Activated CD4-positive, alpha-beta memory T cell treated with anti-CD3 and anti-CD28 coated beads, Interleukin-2, amount 10 ng/mL, durations not matched to agents 7 days and 5 days (primary cell): ENCODE data around the gene CNTNAP2. TPM values are rescaled to one million over a fixed set of nuclear protein-coding genes. Genes with fewer than 3 reads are reported as not detected.

Experiments
- CTCF ChIA-PET: fragments of 350-600 bp; sonication (Branson Sonifier 250); formaldehyde crosslinking; loops from one replicate; lab custom pipeline; 2021; ENCODE audit warnings: antibody characterized with exemption, inconsistent platforms; lab: Charles Lee
- POLR2A ChIA-PET: fragments of 350-600 bp; sonication (Branson Sonifier 250); formaldehyde crosslinking; loops from one replicate; lab custom pipeline; 2021; ENCODE audit warnings: antibody characterized with exemption; lab: Charles Lee
- DNase-seq: peaks from one replicate; pipeline ENCODE4 v3.0.0-alpha.2; 2020
- H3K27ac Mint-ChIP-seq: one replicate; pipeline ENCODE4 v1.8.0; 2021; ENCODE audit warnings: mild to moderate bottlenecking, mixed read lengths
- H3K27me3 Mint-ChIP-seq: one replicate; pipeline ENCODE4 v1.8.0; 2021; ENCODE audit warnings: mixed read lengths
- H3K36me3 Mint-ChIP-seq: one replicate; pipeline ENCODE4 v1.8.0; 2021; ENCODE audit warnings: low read depth, mixed read lengths
- H3K4me1 Mint-ChIP-seq: one replicate; pipeline ENCODE4 v1.8.0; 2021; ENCODE audit warnings: mixed read lengths
- H3K4me3 Mint-ChIP-seq: one replicate; pipeline ENCODE4 v1.8.0; 2021; ENCODE audit warnings: mild to moderate bottlenecking, mixed read lengths
- H3K9me3 Mint-ChIP-seq: one replicate; pipeline ENCODE4 v1.8.0; 2021; ENCODE audit warnings: mixed read lengths
- total RNA-seq, 2 experiments: library from RNA; stranded (reverse); gene quantifications; one replicate each; pipeline ENCODE4 v1.2.3, GENCODE V29; 2021

Gene CNTNAP2
- total RNA-seq, 2 experiments from 2014 or later, result not detected

GRCh38 chr7:146991596-146991995 is 875.0 kb downstream of the CNTNAP2 start:
- H3K27ac Mint-ChIP-seq, result no peak overlapping the region
- H3K4me3 Mint-ChIP-seq, result no peak overlapping the region
- CTCF ChIA-PET, result no interaction called here
- no peaks in the 10 kb centered on the region for H3K36me3 Mint-ChIP-seq
- H3K4me1 Mint-ChIP-seq, result no peaks in the 10 kb centered on the region
- H3K27me3 Mint-ChIP-seq, result no peaks in the 10 kb centered on the region
- peaks cover 13% of the 10 kb centered on the region for H3K9me3 Mint-ChIP-seq
- POLR2A ChIA-PET, result no interaction called here
- DNase-seq, result no peak

- CTCF ChIA-PET, result no interaction called here
Observed at GRCh38 chr7:146993764-146994163, 877.2 kb downstream of the CNTNAP2 start.

GRCh38 chr7:147008530-147008929 is 891.9 kb downstream of the CNTNAP2 start:
- no peak for DNase-seq
- Mint-ChIP-seq H3K9me3 (peaks cover 2% of the 10 kb centered on the region), H3K4me1 (no peaks in the 10 kb centered on the region), H3K4me3 (no peak overlapping the region), H3K27ac (no peak overlapping the region), H3K27me3 (no peaks in the 10 kb centered on the region), H3K36me3 (no peaks in the 10 kb centered on the region)
- ChIA-PET POLR2A (no interaction called here), CTCF (interaction anchor here (0.7 kb wide), 1 partner anchor 164 kb away, joined by 3 read pairs; no protein-coding TSS in a partner anchor)

More at GRCh38 chr7:146993764-146994163, 877.2 kb downstream of the CNTNAP2 start:
- Mint-ChIP-seq H3K36me3 (no peaks in the 10 kb centered on the region), H3K4me1 (no peaks in the 10 kb centered on the region), H3K27ac (no peak overlapping the region), H3K27me3 (no peaks in the 10 kb centered on the region), H3K4me3 (no peak overlapping the region), H3K9me3 (peaks cover 13% of the 10 kb centered on the region)
- POLR2A ChIA-PET, result no interaction called here
- DNase-seq, result no peak

- no peaks in the 10 kb centered on the region for H3K36me3 Mint-ChIP-seq
- no peaks in the 10 kb centered on the region for H3K27me3 Mint-ChIP-seq
- CTCF ChIA-PET, result no interaction called here
- peaks cover 3% of the 10 kb centered on the region for H3K9me3 Mint-ChIP-seq
- POLR2A ChIA-PET, result no interaction called here
- no peak for DNase-seq
- no peaks in the 10 kb centered on the region for H3K4me1 Mint-ChIP-seq
- no peak overlapping the region for H3K27ac Mint-ChIP-seq
- H3K4me3 Mint-ChIP-seq, result no peak overlapping the region
Observed at GRCh38 chr7:147012666-147013065, 896.1 kb downstream of the CNTNAP2 start.

- H3K27me3 Mint-ChIP-seq, result no peaks in the 10 kb centered on the region
- H3K27ac Mint-ChIP-seq, result no peak overlapping the region
- H3K9me3 Mint-ChIP-seq, result peaks cover 3% of the 10 kb centered on the region
- no peak for DNase-seq
- ChIA-PET POLR2A (no interaction called here), CTCF (no interaction called here)
- H3K36me3 Mint-ChIP-seq, result no peaks in the 10 kb centered on the region
- no peaks in the 10 kb centered on the region for H3K4me1 Mint-ChIP-seq
- no peak overlapping the region for H3K4me3 Mint-ChIP-seq
Observed at GRCh38 chr7:147013825-147014224, 897.2 kb downstream of the CNTNAP2 start.

- DNase-seq, result no peak
- Mint-ChIP-seq H3K27me3 (no peaks in the 10 kb centered on the region), H3K4me1 (no peaks in the 10 kb centered on the region), H3K36me3 (no peaks in the 10 kb centered on the region), H3K27ac (no peak overlapping the region), H3K9me3 (peaks cover 3% of the 10 kb centered on the region), H3K4me3 (no peak overlapping the region)
- POLR2A ChIA-PET, result no interaction called here
- CTCF ChIA-PET, result no interaction called here
Observed at GRCh38 chr7:147014286-147014955, 897.8 kb downstream of the CNTNAP2 start.

GRCh38 chr7:147015999-147016398 is 899.4 kb downstream of the CNTNAP2 start:
- no peaks in the 10 kb centered on the region for H3K36me3 Mint-ChIP-seq
- ChIA-PET POLR2A (no interaction called here), CTCF (no interaction called here)
- no peak for DNase-seq
- H3K27me3 Mint-ChIP-seq, result no peaks in the 10 kb centered on the region
- peaks cover 3% of the 10 kb centered on the region for H3K9me3 Mint-ChIP-seq
- no peak overlapping the region for H3K4me3 Mint-ChIP-seq
- no peaks in the 10 kb centered on the region for H3K4me1 Mint-ChIP-seq
- H3K27ac Mint-ChIP-seq, result no peak overlapping the region

GRCh38 chr7:147022056-147022455 is 905.5 kb downstream of the CNTNAP2 start:
- ChIA-PET CTCF (no interaction called here), POLR2A (no interaction called here)
- H3K4me3 Mint-ChIP-seq, result no peak overlapping the region

GRCh38 chr7:147023440-147023839 is 906.8 kb downstream of the CNTNAP2 start:
- ChIA-PET CTCF (no interaction called here), POLR2A (no interaction called here)
- peaks cover 7% of the 10 kb centered on the region for H3K9me3 Mint-ChIP-seq
- H3K4me1 Mint-ChIP-seq, result no peaks in the 10 kb centered on the region
- no peak overlapping the region for H3K4me3 Mint-ChIP-seq
- H3K27ac Mint-ChIP-seq, result no peak overlapping the region
- no peaks in the 10 kb centered on the region for H3K27me3 Mint-ChIP-seq
- no peak for DNase-seq
- no peaks in the 10 kb centered on the region for H3K36me3 Mint-ChIP-seq

More at GRCh38 chr7:147022056-147022455, 905.5 kb downstream of the CNTNAP2 start:
- no peak for DNase-seq
- Mint-ChIP-seq H3K27me3 (no peaks in the 10 kb centered on the region), H3K4me1 (no peaks in the 10 kb centered on the region), H3K36me3 (no peaks in the 10 kb centered on the region), H3K9me3 (peaks cover 3% of the 10 kb centered on the region), H3K27ac (no peak overlapping the region)

- CTCF ChIA-PET, result no interaction called here
- DNase-seq, result no peak
- Mint-ChIP-seq H3K27ac (no peak overlapping the region), H3K9me3 (peaks cover 10% of the 10 kb centered on the region), H3K27me3 (no peaks in the 10 kb centered on the region), H3K4me1 (no peaks in the 10 kb centered on the region), H3K36me3 (no peaks in the 10 kb centered on the region), H3K4me3 (no peak overlapping the region)
- POLR2A ChIA-PET, result no interaction called here
Observed at GRCh38 chr7:147029953-147030352, 913.4 kb downstream of the CNTNAP2 start.

- Mint-ChIP-seq H3K4me3 (no peak overlapping the region), H3K9me3 (peaks cover 9% of the 10 kb centered on the region), H3K27ac (no peak overlapping the region), H3K27me3 (no peaks in the 10 kb centered on the region), H3K4me1 (no peaks in the 10 kb centered on the region), H3K36me3 (no peaks in the 10 kb centered on the region)
- no peak for DNase-seq
- ChIA-PET CTCF (interaction anchor here (0.9 kb wide), 1 partner anchor 10 kb away, joined by 3 read pairs; no protein-coding TSS in a partner anchor), POLR2A (no interaction called here)
Observed at GRCh38 chr7:147033641-147034040, 917.0 kb downstream of the CNTNAP2 start.

- no peaks in the 10 kb centered on the region for H3K4me1 Mint-ChIP-seq
- H3K4me3 Mint-ChIP-seq, result no peak overlapping the region
- H3K27me3 Mint-ChIP-seq, result no peaks in the 10 kb centered on the region
- no peaks in the 10 kb centered on the region for H3K36me3 Mint-ChIP-seq
- H3K27ac Mint-ChIP-seq, result no peak overlapping the region
- H3K9me3 Mint-ChIP-seq, result peaks cover 15% of the 10 kb centered on the region
- no peak for DNase-seq
- POLR2A ChIA-PET, result no interaction called here
- CTCF ChIA-PET, result no interaction called here
Observed at GRCh38 chr7:147041438-147041837, 924.8 kb downstream of the CNTNAP2 start.

GRCh38 chr7:147044941-147045340 is 928.3 kb downstream of the CNTNAP2 start:
- Mint-ChIP-seq H3K27ac (no peak overlapping the region), H3K27me3 (no peaks in the 10 kb centered on the region), H3K9me3 (peaks cover 10% of the 10 kb centered on the region), H3K4me3 (no peak overlapping the region), H3K36me3 (no peaks in the 10 kb centered on the region), H3K4me1 (no peaks in the 10 kb centered on the region)
- no peak for DNase-seq
- ChIA-PET POLR2A (no interaction called here), CTCF (no interaction called here)

GRCh38 chr7:147047696-147048095 is 931.1 kb downstream of the CNTNAP2 start:
- Mint-ChIP-seq H3K4me3 (no peak overlapping the region), H3K27me3 (no peaks in the 10 kb centered on the region), H3K4me1 (no peaks in the 10 kb centered on the region), H3K9me3 (peaks cover 8% of the 10 kb centered on the region), H3K27ac (no peak overlapping the region), H3K36me3 (no peaks in the 10 kb centered on the region)
- no peak for DNase-seq
- ChIA-PET POLR2A (no interaction called here), CTCF (no interaction called here)
